Stimulated activated CD8-positive, alpha-beta memory T cell treated with anti-CD3 and anti-CD28 coated beads, Interleukin-12 subunit alpha, Interleukin-12 subunit beta, amount 100 ng/mL, for 1 hour (primary cell): ENCODE data around the gene SEMA3G.

ENCODE experiments used
- DNase-seq: peaks from one replicate; pipeline ENCODE4 v3.0.0-alpha.2; 2020; ENCODE audit warnings: low read depth

SEMA3G gene

GRCh38 chr3:52408466-52408865 lies 36.4 kb downstream of the SEMA3G start:
- DNase-seq: no peak

GRCh38 chr3:52407779-52408178 lies 37.1 kb downstream of the SEMA3G start:
- DNase-seq: no peak

- DNase-seq: no peak
Measured at GRCh38 chr3:52406791-52407510, 38.0 kb downstream of the SEMA3G start.

- no peak for DNase-seq
Measured at GRCh38 chr3:52406231-52406661, 38.7 kb downstream of the SEMA3G start.

GRCh38 chr3:52405601-52406110 lies 39.2 kb downstream of the SEMA3G start:
- DNase-seq: no peak

GRCh38 chr3:52405066-52405465 lies 39.8 kb downstream of the SEMA3G start:
- DNase-seq: no peak

GRCh38 chr3:52404391-52404790 lies 40.5 kb downstream of the SEMA3G start:
- no peak for DNase-seq

GRCh38 chr3:52403955-52404354 lies 40.9 kb downstream of the SEMA3G start:
- no peak for DNase-seq

- no peak for DNase-seq
Measured at GRCh38 chr3:52403271-52403841, 41.5 kb downstream of the SEMA3G start.

- DNase-seq: no peak
Measured at GRCh38 chr3:52402706-52403270, 42.1 kb downstream of the SEMA3G start.

GRCh38 chr3:52402101-52402521 lies 42.8 kb downstream of the SEMA3G start:
- no peak for DNase-seq

GRCh38 chr3:52401551-52401950 lies 43.4 kb downstream of the SEMA3G start:
- DNase-seq: no peak

GRCh38 chr3:52401021-52401420 lies 43.9 kb downstream of the SEMA3G start:
- no peak for DNase-seq

- no peak for DNase-seq
Measured at GRCh38 chr3:52400275-52400793, 44.6 kb downstream of the SEMA3G start.

- DNase-seq: no peak
Measured at GRCh38 chr3:52399593-52399992, 45.3 kb downstream of the SEMA3G start.

GRCh38 chr3:52399131-52399530 lies 45.8 kb downstream of the SEMA3G start:
- no peak for DNase-seq

GRCh38 chr3:52398670-52399081 lies 46.2 kb downstream of the SEMA3G start:
- no peak for DNase-seq

GRCh38 chr3:52397676-52398399 lies 47.1 kb downstream of the SEMA3G start:
- no peak for DNase-seq

- no peak for DNase-seq
Measured at GRCh38 chr3:52396907-52397591, 47.9 kb downstream of the SEMA3G start.

- DNase-seq: no peak
Measured at GRCh38 chr3:52396011-52396906, 48.6 kb downstream of the SEMA3G start.

GRCh38 chr3:52395503-52395865 lies 49.4 kb downstream of the SEMA3G start:
- DNase-seq: no peak
